Activated B cell treated with CpG ODN at 0.5 μM for 24 hours (primary cell): ENCODE results near the gene ELP4. TPM values are rescaled to one million over a fixed set of nuclear protein-coding genes. Genes with fewer than 3 reads are reported as not detected.

Experiments used
- ATAC-seq: fragments of 200-7000 bp; cut with Tn5 transposase; one replicate; pipeline ENCODE4 v1.10.0; 2021; ENCODE audit warnings: low read depth, mild to moderate bottlenecking, moderate library complexity
- CTCF ChIA-PET: fragments of 350-600 bp; sonication (Branson Sonifier 250); formaldehyde crosslinking; loops from one replicate; lab custom pipeline; 2021; ENCODE audit warnings: antibody characterized with exemption; lab: Charles Lee
- POLR2A ChIA-PET: fragments of 350-600 bp; sonication (Branson Sonifier 250); formaldehyde crosslinking; loops from one replicate; lab custom pipeline; 2021; ENCODE audit warnings: antibody characterized with exemption; lab: Charles Lee
- DNase-seq: peaks from one replicate; pipeline ENCODE4 v3.0.0; 2022
- H3K27ac Mint-ChIP-seq: one replicate; pipeline ENCODE4 v1.8.0; 2020; ENCODE audit warnings: mixed read lengths
- H3K27me3 Mint-ChIP-seq: one replicate; pipeline ENCODE4 v1.8.0; 2021; ENCODE audit warnings: mixed read lengths
- H3K36me3 Mint-ChIP-seq: one replicate; pipeline ENCODE4 v1.8.0; 2021; ENCODE audit warnings: low read depth, mixed read lengths
- H3K4me1 Mint-ChIP-seq: one replicate; pipeline ENCODE4 v1.8.0; 2021; ENCODE audit warnings: mixed read lengths
- H3K4me3 Mint-ChIP-seq: one replicate; pipeline ENCODE4 v1.8.0; 2020; ENCODE audit warnings: mild to moderate bottlenecking, mixed read lengths
- H3K9me3 Mint-ChIP-seq: one replicate; pipeline ENCODE4 v1.8.0; 2020; ENCODE audit warnings: mixed read lengths
- intact Hi-C: fragments of 100-400 bp; cut with micrococcal nuclease; formaldehyde crosslinking; loops from one replicate; pipeline ENCODE4 v1.15.1; 2024
- total RNA-seq: library from RNA; stranded (reverse); gene quantifications from 2 replicates; pipeline ENCODE4 v1.2.3, GENCODE V29; 2022
- TF ChIP-seq, protein P1 (sequence below): fragments of 200-600 bp; IDR thresholded peaks from one replicate; pipeline ENCODE4 v1.8.0; 2022; ENCODE audit warnings: antibody characterized with exemption, mild to moderate bottlenecking

Gene ELP4
- total RNA-seq, 1 donor from 2014 or later: 25.5 TPM

- Mint-ChIP-seq H3K36me3 (no peaks in the 10 kb centered on the region), H3K9me3 (no peaks in the 10 kb centered on the region), H3K27ac (no peak overlapping the region), H3K27me3 (peaks cover 59% of the 10 kb centered on the region), H3K4me3 (no peak overlapping the region), H3K4me1 (no peaks in the 10 kb centered on the region)
- no peak for DNase-seq
- intact Hi-C loops: no loop called here
- POLR2A ChIA-PET: no interaction called here
- ATAC-seq: no peak
- TF ChIP-seq, protein P1, sequence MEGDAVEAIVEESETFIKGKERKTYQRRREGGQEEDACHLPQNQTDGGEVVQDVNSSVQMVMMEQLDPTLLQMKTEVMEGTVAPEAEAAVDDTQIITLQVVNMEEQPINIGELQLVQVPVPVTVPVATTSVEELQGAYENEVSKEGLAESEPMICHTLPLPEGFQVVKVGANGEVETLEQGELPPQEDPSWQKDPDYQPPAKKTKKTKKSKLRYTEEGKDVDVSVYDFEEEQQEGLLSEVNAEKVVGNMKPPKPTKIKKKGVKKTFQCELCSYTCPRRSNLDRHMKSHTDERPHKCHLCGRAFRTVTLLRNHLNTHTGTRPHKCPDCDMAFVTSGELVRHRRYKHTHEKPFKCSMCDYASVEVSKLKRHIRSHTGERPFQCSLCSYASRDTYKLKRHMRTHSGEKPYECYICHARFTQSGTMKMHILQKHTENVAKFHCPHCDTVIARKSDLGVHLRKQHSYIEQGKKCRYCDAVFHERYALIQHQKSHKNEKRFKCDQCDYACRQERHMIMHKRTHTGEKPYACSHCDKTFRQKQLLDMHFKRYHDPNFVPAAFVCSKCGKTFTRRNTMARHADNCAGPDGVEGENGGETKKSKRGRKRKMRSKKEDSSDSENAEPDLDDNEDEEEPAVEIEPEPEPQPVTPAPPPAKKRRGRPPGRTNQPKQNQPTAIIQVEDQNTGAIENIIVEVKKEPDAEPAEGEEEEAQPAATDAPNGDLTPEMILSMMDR: no peak
- CTCF ChIA-PET: no interaction called here
Measured at GRCh38 chr11:31826536-31827438, 317.2 kb downstream of the ELP4 start.

DNA sequence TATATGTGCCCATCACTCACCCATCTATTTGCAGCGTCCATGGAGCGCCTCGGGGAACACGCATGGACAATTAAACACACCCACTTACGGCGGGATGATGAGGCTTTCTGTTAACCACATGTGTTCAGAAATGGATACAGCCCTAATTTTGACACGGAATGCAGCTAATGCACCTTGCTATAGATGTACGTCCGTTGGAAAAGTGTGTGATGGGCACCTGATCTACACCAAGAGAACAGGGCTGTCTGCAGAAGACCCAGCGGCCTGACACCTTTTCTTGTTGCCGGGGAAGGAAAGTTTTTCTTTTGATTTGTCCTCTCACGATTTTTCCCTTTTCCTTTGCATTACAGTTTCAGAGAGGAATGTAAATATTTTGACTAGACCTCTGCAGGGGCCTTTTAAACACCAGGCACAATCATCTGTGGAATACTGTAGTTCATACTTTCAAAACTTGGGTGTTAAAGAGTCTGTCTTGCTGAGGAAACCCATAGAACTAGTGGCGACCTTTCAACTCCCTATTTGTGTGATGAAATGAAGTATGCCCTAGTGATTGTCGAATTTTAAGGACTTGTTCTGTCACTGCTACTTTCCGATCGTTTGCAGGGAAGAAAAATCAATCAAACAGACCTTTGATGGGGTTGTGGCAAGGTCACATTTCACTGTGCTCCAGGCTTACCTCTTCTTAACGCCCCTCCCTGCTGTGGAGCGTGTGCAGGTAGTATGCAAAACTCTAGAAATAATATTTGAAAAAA is 318.1 kb downstream of the ELP4 start:
- Mint-ChIP-seq H3K4me1 (no peaks in the 10 kb centered on the region), H3K27ac (no peak overlapping the region), H3K36me3 (no peaks in the 10 kb centered on the region), H3K27me3 (peaks cover 53% of the 10 kb centered on the region), H3K9me3 (no peaks in the 10 kb centered on the region), H3K4me3 (no peak overlapping the region)
- ChIA-PET CTCF (no interaction called here), POLR2A (no interaction called here)
- intact Hi-C loops: no loop called here
- DNase-seq (no peak), ATAC-seq (no peak)
- TF ChIP-seq, protein P1: no peak

GRCh38 chr11:31828217-31828616 is 318.6 kb downstream of the ELP4 start:
- no peaks in the 10 kb centered on the region for H3K4me1 Mint-ChIP-seq
- no peak overlapping the region for H3K27ac Mint-ChIP-seq
- intact Hi-C loops: no loop called here
- no peak overlapping the region for H3K4me3 Mint-ChIP-seq
- H3K36me3 Mint-ChIP-seq: no peaks in the 10 kb centered on the region
- H3K27me3 Mint-ChIP-seq: peaks cover 47% of the 10 kb centered on the region
- no peak for ATAC-seq
- CTCF ChIA-PET: no interaction called here
- TF ChIP-seq, protein P1: no peak
- POLR2A ChIA-PET: no interaction called here
- H3K9me3 Mint-ChIP-seq: no peaks in the 10 kb centered on the region
- DNase-seq: no peak

DNA sequence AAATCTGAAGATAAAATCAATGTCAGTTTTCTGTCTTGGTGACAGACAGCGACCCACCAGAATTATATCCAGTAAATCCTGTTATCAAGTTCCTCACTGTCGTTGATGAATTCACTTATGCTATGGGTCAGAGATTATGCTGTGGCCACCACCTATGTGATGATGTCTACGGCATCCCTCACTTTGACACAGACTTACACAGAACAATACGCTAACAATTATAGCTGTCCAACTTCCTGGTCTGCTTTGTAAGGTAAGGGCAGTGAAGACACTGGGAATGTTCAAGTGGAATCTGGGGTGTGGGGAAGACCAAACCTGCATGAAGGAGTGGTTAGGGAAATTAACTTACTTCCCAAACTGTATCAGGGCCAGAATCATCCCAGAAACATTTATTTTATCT is 320.8 kb downstream of the ELP4 start:
- peaks cover 36% of the 10 kb centered on the region for H3K27me3 Mint-ChIP-seq
- TF ChIP-seq, protein P1: no peak
- ChIA-PET CTCF (no interaction called here), POLR2A (no interaction called here)
- H3K9me3 Mint-ChIP-seq: no peaks in the 10 kb centered on the region
- no peak for ATAC-seq
- no peak overlapping the region for H3K4me3 Mint-ChIP-seq
- intact Hi-C loops: loop anchor here (5.0 kb wide), 1 partner anchor 33 kb away; no protein-coding TSS in a partner anchor
- no peaks in the 10 kb centered on the region for H3K36me3 Mint-ChIP-seq
- H3K27ac Mint-ChIP-seq: no peak overlapping the region
- no peaks in the 10 kb centered on the region for H3K4me1 Mint-ChIP-seq
- no peak for DNase-seq

DNA sequence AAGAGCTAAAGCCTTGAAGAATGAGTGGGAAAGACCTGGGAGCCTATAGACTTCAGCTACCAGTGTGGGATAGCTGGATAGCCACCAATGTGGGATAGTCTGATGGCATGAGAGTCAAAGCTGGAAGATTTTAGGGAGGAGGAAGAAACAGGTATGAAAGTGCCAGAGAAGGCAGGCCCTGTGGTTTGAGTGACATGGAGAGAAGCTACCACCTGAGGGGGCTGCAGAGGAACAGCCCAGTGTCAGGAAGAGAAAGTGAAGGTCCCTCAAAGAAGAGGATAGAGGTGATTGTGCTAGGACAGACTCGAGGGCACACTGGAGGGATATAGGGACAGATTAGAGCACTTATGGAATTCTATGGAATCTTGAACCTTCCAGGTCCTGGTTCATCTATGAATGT is 324.7 kb downstream of the ELP4 start:
- CTCF ChIA-PET: no interaction called here
- intact Hi-C loops: loop anchor here (5.0 kb wide), 1 partner anchor 37 kb away; no protein-coding TSS in a partner anchor
- H3K27ac Mint-ChIP-seq: no peak overlapping the region
- ATAC-seq (no peak), DNase-seq (no peak)
- POLR2A ChIA-PET: no interaction called here
- TF ChIP-seq, protein P1: no peak
- no peaks in the 10 kb centered on the region for H3K9me3 Mint-ChIP-seq
- peaks cover 26% of the 10 kb centered on the region for H3K27me3 Mint-ChIP-seq
- H3K4me1 Mint-ChIP-seq: no peaks in the 10 kb centered on the region
- H3K36me3 Mint-ChIP-seq: no peaks in the 10 kb centered on the region
- H3K4me3 Mint-ChIP-seq: no peak overlapping the region
